H1 (cell line): ENCODE results near the gene MDM4. TPM values are rescaled to one million over a fixed set of nuclear protein-coding genes. Genes with fewer than 3 reads are reported as not detected.

ENCODE experiments used
- CTCF ChIA-PET: fragments of 300-600 bp; sonication (Branson Sonifier 250); formaldehyde crosslinking; loops from one replicate; lab custom pipeline; 2021; ENCODE audit not compliant: partially characterized antibody; lab: Charles Lee
- POLR2A ChIA-PET: fragments of 300-600 bp; sonication (Branson Sonifier 250); formaldehyde crosslinking; loops from one replicate; lab custom pipeline; 2021; ENCODE audit warnings: inconsistent platforms; ENCODE audit not compliant: partially characterized antibody; lab: Charles Lee
- DNase-seq, 2 experiments: peaks; one replicate each; pipeline versions ENCODE4 v3.0.0 to v3.0.0-alpha.2; 2010 to 2022; ENCODE audit warnings: low spot score in 2 of 2, low read depth in 1 of 2, mixed read lengths in 1 of 2
- FAIRE-seq: peaks from 2 replicates; lab custom pipeline; 2011; peaks lifted over from hg19 to GRCh38; lab: Jason Lieb, UNC
- H2AFZ ChIP-seq: 2 replicates; pipeline ENCODE4 v1.8.1; 2012; ENCODE audit warnings: low read length, inconsistent platforms
- H2AK5ac ChIP-seq: 2 replicates; pipeline ENCODE4 v1.6.1; 2013; ENCODE audit warnings: low read depth, low read length
- H2BK120ac ChIP-seq: replicated peaks from 2 replicates; pipeline ENCODE3; 2013; ENCODE audit warnings: low read depth, low read length, inconsistent platforms
- H2BK12ac ChIP-seq: 2 replicates; pipeline ENCODE4 v1.6.1; 2013; ENCODE audit warnings: low read depth, low read length
- H2BK15ac ChIP-seq: 2 replicates; pipeline ENCODE4 v1.6.1; 2013; ENCODE audit warnings: low read length
- H2BK20ac ChIP-seq: 2 replicates; pipeline ENCODE4 v1.6.1; 2013; ENCODE audit warnings: low read length
- H2BK5ac ChIP-seq: 2 replicates; pipeline ENCODE4 v1.6.1; 2013; ENCODE audit warnings: low read depth, low read length
- H3K14ac ChIP-seq: 2 replicates; pipeline ENCODE4 v1.6.1; 2013; ENCODE audit warnings: inconsistent platforms; ENCODE audit not compliant: insufficient read length
- H3K18ac ChIP-seq: 2 replicates; pipeline ENCODE4 v1.6.1; 2013; ENCODE audit warnings: low read length; ENCODE audit errors: extremely low read depth
- H3K23ac ChIP-seq: 2 replicates; pipeline ENCODE4 v1.6.1; 2013; ENCODE audit warnings: inconsistent platforms; ENCODE audit not compliant: insufficient read length
- H3K23me2 ChIP-seq: 2 replicates; pipeline ENCODE4 v1.6.1; 2013; ENCODE audit warnings: low read depth, low read length
- H3K27ac ChIP-seq: 2 replicates; pipeline ENCODE4 v1.6.1; 2011; ENCODE audit warnings: low read depth, low read length, inconsistent platforms
- H3K27me3 ChIP-seq, 4 experiments: replicated peaks in 1 of 4; 1 replicate in 1 of 4; 2 replicates in 3 of 4; pipeline versions ENCODE4 v1.6.1 to v1.8.1; 2011 to 2013; ENCODE audit warnings: low read length in 3 of 4, mild to moderate bottlenecking in 3 of 4, inconsistent platforms in 2 of 4, mixed read lengths in 2 of 4, moderate library complexity in 1 of 4; ENCODE audit not compliant: control insufficient read depth in 3 of 4, insufficient read depth in 3 of 4; ENCODE audit errors: extremely low read depth in 1 of 4
- H3K36me3 ChIP-seq, 4 experiments: 2 replicates each; pipeline versions ENCODE4 v1.6.1 to v1.8.1; 2011 to 2013; ENCODE audit warnings: mild to moderate bottlenecking in 4 of 4, low read length in 3 of 4, moderate library complexity in 2 of 4, control low read depth in 1 of 4, inconsistent platforms in 1 of 4; ENCODE audit not compliant: insufficient read depth in 4 of 4, control insufficient read depth in 2 of 4
- H3K4ac ChIP-seq: replicated peaks from 2 replicates; pipeline ENCODE3; 2013; ENCODE audit warnings: low read length, low read depth, mixed read lengths, inconsistent platforms; ENCODE audit not compliant: insufficient read length
- H3K4me1 ChIP-seq, 4 experiments: replicated peaks in 1 of 4; 1 replicate in 1 of 4; 2 replicates in 3 of 4; pipeline versions ENCODE4 v1.6.1 to v1.8.1; 2011 to 2013; ENCODE audit warnings: low read length in 3 of 4, inconsistent platforms in 2 of 4, mixed read lengths in 1 of 4; ENCODE audit not compliant: insufficient read depth in 4 of 4, control insufficient read depth in 3 of 4
- H3K4me2 ChIP-seq, 2 experiments: 2 replicates each; pipeline versions ENCODE4 v1.6.1 to v1.8.1; 2011 to 2013; ENCODE audit warnings: low read depth in 2 of 2, low read length in 2 of 2, control low read depth in 1 of 2, inconsistent platforms in 1 of 2, mild to moderate bottlenecking in 1 of 2; ENCODE audit not compliant: insufficient read depth in 1 of 2
- H3K4me3 ChIP-seq, 4 experiments: fragments of 200-600, 300-600 bp in 1 of 4; sonication (generic), shearing (Covaris generic), sonication (Bioruptor Twin) in 1 of 4; 2 replicates each; pipeline versions ENCODE4 v1.5.1 to v1.8.1; 2011 to 2016; ENCODE audit warnings: low read length in 4 of 4, low read depth in 3 of 4, control low read depth in 2 of 4, inconsistent platforms in 2 of 4, mild to moderate bottlenecking in 2 of 4, mixed read lengths in 1 of 4, moderate library complexity in 1 of 4; ENCODE audit not compliant: insufficient read depth in 2 of 4; ENCODE audit errors: extremely low read depth in 1 of 4
- H3K56ac ChIP-seq: replicated peaks from 2 replicates; pipeline ENCODE3; 2013; ENCODE audit warnings: low read depth, mild to moderate bottlenecking, mixed read lengths, low read length, inconsistent platforms; ENCODE audit not compliant: insufficient read length
- H3K79me1 ChIP-seq: 2 replicates; pipeline ENCODE4 v1.6.1; 2013; ENCODE audit warnings: low read depth, low read length, control low read depth
- H3K79me2 ChIP-seq, 2 experiments: 2 replicates each; pipeline versions ENCODE4 v1.6.1 to v1.8.1; 2012 to 2013; ENCODE audit warnings: low read length in 2 of 2, mild to moderate bottlenecking in 2 of 2, inconsistent platforms in 1 of 2; ENCODE audit not compliant: insufficient read depth in 2 of 2, control insufficient read depth in 1 of 2
- H3K9ac ChIP-seq, 4 experiments: replicated peaks in 1 of 4; 1 replicate in 1 of 4; 2 replicates in 3 of 4; pipeline versions ENCODE4 v1.6.1 to v1.8.1; 2011 to 2013; ENCODE audit warnings: low read depth in 3 of 4, low read length in 3 of 4, control low read depth in 2 of 4, mild to moderate bottlenecking in 2 of 4, moderate library complexity in 2 of 4, inconsistent platforms in 1 of 4; ENCODE audit errors: extremely low read depth in 1 of 4
- H3K9me3 ChIP-seq, 2 experiments: 2 replicates each; pipeline versions ENCODE4 v1.6.1 to v1.8.1; 2012 to 2013; ENCODE audit warnings: mild to moderate bottlenecking in 2 of 2, moderate library complexity in 2 of 2, control low read depth in 1 of 2, inconsistent platforms in 1 of 2, low read depth in 1 of 2, low read length in 1 of 2, mixed read lengths in 1 of 2; ENCODE audit not compliant: insufficient read depth in 2 of 2
- H4K20me1 ChIP-seq, 2 experiments: replicated peaks in 1 of 2; 2 replicates each; pipeline versions ENCODE3 to v1.8.1; 2011 to 2013; ENCODE audit warnings: inconsistent platforms in 2 of 2, low read length in 2 of 2, mild to moderate bottlenecking in 1 of 2; ENCODE audit not compliant: insufficient read depth in 2 of 2, control insufficient read depth in 1 of 2
- H4K5ac ChIP-seq: 2 replicates; pipeline ENCODE4 v1.6.1; 2013; ENCODE audit warnings: low read length, low read depth, mixed read lengths, inconsistent platforms; ENCODE audit not compliant: insufficient read length
- H4K8ac ChIP-seq: 2 replicates; pipeline ENCODE4 v1.8.0; 2013; ENCODE audit warnings: mild to moderate bottlenecking, moderate library complexity, low read length, inconsistent platforms; ENCODE audit not compliant: insufficient read depth; ENCODE audit errors: extremely low read depth
- H4K91ac ChIP-seq: replicated peaks from 2 replicates; pipeline ENCODE3; 2013; ENCODE audit warnings: low read length, mixed read lengths, inconsistent platforms; ENCODE audit not compliant: insufficient read length
- BRCA1 ChIP-seq: IDR thresholded peaks from 2 replicates; pipeline ENCODE4 v1.6.1; 2012; ENCODE audit warnings: low read depth, low read length, improper control_type of control experiment
- CREB1 ChIP-seq: IDR thresholded peaks from 2 replicates; pipeline ENCODE4 v1.6.1; 2012; ENCODE audit warnings: inconsistent platforms
- HDAC6 ChIP-seq: IDR thresholded peaks from one replicate; pipeline ENCODE4 v1.7.1; 2012; ENCODE audit warnings: low read depth, mild to moderate bottlenecking, inconsistent platforms, low read length, moderate library complexity
- RAD21 ChIP-seq, 2 experiments: IDR thresholded peaks in 1 of 2; conservative IDR thresholded peaks in 1 of 2; 2 replicates each; pipeline ENCODE4 v1.6.1; 2011; ENCODE audit warnings: low read depth in 2 of 2, low read length in 2 of 2, improper control_type of control experiment in 1 of 2, inconsistent platforms in 1 of 2, mild to moderate bottlenecking in 1 of 2, moderate library complexity in 1 of 2
- SIRT6 ChIP-seq: IDR thresholded peaks from one replicate; pipeline ENCODE4 v1.7.1; 2012; ENCODE audit warnings: low read length, inconsistent platforms
- WGBS, 2 experiments: shearing (Covaris generic) in 1 of 2; methylation state at CpG; one replicate each; pipeline versions ENCODE4 v1.1.6 to v1.1.7; 2013 to 2015; ENCODE audit warnings: low lambda C conversion rate in 2 of 2, mixed read lengths in 2 of 2, inconsistent platforms in 1 of 2, low coverage in 1 of 2, missing lambda C conversion rate in 1 of 2; ENCODE audit not compliant: insufficient replicate concordance in 2 of 2, insufficient coverage in 1 of 2, insufficient read length in 1 of 2; ENCODE audit errors: extremely low coverage in 1 of 2, missing lambda C conversion rate in 1 of 2; 5-methylcytosine and 5-hydroxymethylcytosine counted together
- polyA plus RNA-seq, 7 experiments: library from polyadenylated mRNA; depleted of rRNA in 3 of 7; stranded (reverse) in 5 of 7; unstranded in 2 of 7; fragments of >200 nt in 5 of 7; fragments of 200-250 nt in 2 of 7; gene quantifications; 1 replicate in 5 of 7; 2 replicates in 1 of 7; 4 replicates in 1 of 7; pipeline versions ENCODE4 v1.2.1 to v1.2.3, GENCODE V29; 2011 to 2013; ENCODE audit warnings: missing spikeins in 2 of 7, mixed read lengths in 2 of 7
- total RNA-seq: library from RNA; stranded (reverse); fragmentation: NEBNext Ultra II Directional; extraction: Animal tissue kit (Norgen Biotek cat#: 25700); gene quantifications from 2 replicates; pipeline ENCODE4 v1.2.1, GENCODE V29; 2021
- TF ChIP-seq, protein P1 (sequence below), 3 experiments: IDR thresholded peaks; 1 replicate in 2 of 3; 2 replicates in 1 of 3; pipeline versions ENCODE4 v1.5.1 to v1.6.1; 2011; ENCODE audit warnings: low read length in 3 of 3, mild to moderate bottlenecking in 3 of 3, inconsistent platforms in 2 of 3, low read depth in 1 of 3, moderate library complexity in 1 of 3; ENCODE audit not compliant: insufficient read depth in 1 of 3; ENCODE audit errors: control extremely low read depth in 1 of 3
- TF ChIP-seq, protein P2 (sequence below): IDR thresholded peaks from 2 replicates; pipeline ENCODE4 v1.6.1; 2011; ENCODE audit warnings: low read length, improper control_type of control experiment

Gene MDM4
- total and polyA plus RNA-seq, 2 of the 8 experiments (the other 6 are each of a cell fraction or from before 2014, with no cell fraction given) = 10.8 to 84.9 TPM

DNA sequence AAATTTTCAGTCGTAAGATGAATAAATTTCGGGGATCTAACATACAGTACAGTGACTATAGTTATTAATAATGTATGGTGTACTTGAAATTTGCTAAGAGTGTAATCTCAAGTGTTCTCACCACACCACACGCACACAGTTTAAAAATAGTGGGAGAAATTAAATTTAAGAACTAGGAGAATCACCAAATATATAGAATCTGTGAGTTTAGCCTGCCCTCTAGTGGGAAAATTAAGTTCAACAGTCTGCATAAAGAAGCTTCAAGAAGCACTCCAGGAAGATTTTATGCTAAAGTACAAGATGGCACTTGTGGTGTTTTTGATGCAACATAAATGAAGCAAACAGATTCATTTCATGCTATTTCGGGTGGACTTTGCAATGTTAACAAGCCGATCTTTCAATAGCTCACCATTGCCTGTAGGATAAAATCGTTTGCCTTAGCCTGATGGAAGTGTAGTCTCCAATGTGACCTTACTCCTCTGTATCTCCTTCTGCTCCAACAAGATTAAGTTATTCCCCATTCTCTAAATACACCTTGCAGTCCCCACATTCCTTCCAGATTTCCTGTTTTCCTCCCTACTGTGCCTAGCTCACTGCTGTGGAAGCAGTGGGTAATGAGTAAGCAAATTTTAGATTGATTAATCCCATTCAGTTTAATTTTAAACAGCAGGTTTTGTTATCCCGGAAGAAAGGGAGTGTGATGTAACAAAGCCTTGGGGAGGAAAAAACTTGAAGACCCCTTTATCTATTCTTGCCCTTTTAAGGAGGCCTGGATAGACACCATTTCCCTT lies 12.9 kb upstream of the MDM4 start:
- H2BK15ac ChIP-seq = no peak overlapping the region
- no peak overlapping the region for H2BK20ac ChIP-seq
- TF ChIP-seq RAD21 (IDR thresholded peaks at IDR 0.05 in 1 of 2, conservative IDR thresholded peaks at IDR 0.05 in 1 of 2; ENCODE audit: low read depth in 2 of 2, low read length in 2 of 2) (peak; percentile 88 to 90), HDAC6 (no peak), BRCA1 (no peak), SIRT6 (no peak), CREB1 (no peak)
- TF ChIP-seq, protein P1, sequence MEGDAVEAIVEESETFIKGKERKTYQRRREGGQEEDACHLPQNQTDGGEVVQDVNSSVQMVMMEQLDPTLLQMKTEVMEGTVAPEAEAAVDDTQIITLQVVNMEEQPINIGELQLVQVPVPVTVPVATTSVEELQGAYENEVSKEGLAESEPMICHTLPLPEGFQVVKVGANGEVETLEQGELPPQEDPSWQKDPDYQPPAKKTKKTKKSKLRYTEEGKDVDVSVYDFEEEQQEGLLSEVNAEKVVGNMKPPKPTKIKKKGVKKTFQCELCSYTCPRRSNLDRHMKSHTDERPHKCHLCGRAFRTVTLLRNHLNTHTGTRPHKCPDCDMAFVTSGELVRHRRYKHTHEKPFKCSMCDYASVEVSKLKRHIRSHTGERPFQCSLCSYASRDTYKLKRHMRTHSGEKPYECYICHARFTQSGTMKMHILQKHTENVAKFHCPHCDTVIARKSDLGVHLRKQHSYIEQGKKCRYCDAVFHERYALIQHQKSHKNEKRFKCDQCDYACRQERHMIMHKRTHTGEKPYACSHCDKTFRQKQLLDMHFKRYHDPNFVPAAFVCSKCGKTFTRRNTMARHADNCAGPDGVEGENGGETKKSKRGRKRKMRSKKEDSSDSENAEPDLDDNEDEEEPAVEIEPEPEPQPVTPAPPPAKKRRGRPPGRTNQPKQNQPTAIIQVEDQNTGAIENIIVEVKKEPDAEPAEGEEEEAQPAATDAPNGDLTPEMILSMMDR (IDR thresholded peaks at IDR 0.05; ENCODE audit: control extremely low read depth in 1 of 3, insufficient read depth in 1 of 3, low read depth in 1 of 3, low read length in 3 of 3) = peak in 2 of 3 experiments; percentile 58 to 64; a peak in 2 of 4 replicates
- TF ChIP-seq, protein P2, sequence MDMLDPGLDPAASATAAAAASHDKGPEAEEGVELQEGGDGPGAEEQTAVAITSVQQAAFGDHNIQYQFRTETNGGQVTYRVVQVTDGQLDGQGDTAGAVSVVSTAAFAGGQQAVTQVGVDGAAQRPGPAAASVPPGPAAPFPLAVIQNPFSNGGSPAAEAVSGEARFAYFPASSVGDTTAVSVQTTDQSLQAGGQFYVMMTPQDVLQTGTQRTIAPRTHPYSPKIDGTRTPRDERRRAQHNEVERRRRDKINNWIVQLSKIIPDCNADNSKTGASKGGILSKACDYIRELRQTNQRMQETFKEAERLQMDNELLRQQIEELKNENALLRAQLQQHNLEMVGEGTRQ = no peak
- no peaks in the 10 kb centered on the region for H3K79me2 ChIP-seq
- no peak overlapping the region for H2BK5ac ChIP-seq
- no peak overlapping the region for H2AK5ac ChIP-seq
- no peak overlapping the region for H4K5ac ChIP-seq
- H4K8ac ChIP-seq = no peak overlapping the region
- H2BK120ac ChIP-seq = no peak overlapping the region
- WGBS, 2 experiments = 31% methylated on average over 7 of the region's 7 CpGs; no CpG with 5 or more reads in 1 of the 2 experiments
- no peak for FAIRE-seq
- 0 out of 4 replicates have a peak overlapping the region, but pooled peaks of 1 of the 2 experiments have one; percentile 10 for H3K4me2 ChIP-seq
- CTCF ChIA-PET = interaction anchor here (0.6 to 49.0 kb wide), 29 partner anchors 10 to 349 kb away, joined by 3 to 2124 read pairs (median 4); partner anchors contain the start of genes LRRN2, MDM4 and PIK3C2B
- no peaks in the 10 kb centered on the region for H3K27me3 ChIP-seq
- H3K36me3 ChIP-seq = no peaks in the 10 kb centered on the region
- H3K9ac ChIP-seq = no peak overlapping the region
- H3K23ac ChIP-seq = no peak overlapping the region
- no peak overlapping the region for H3K14ac ChIP-seq
- H3K27ac ChIP-seq = no peak overlapping the region
- no peak overlapping the region for H3K18ac ChIP-seq
- H3K23me2 ChIP-seq = peaks cover 2% of the 10 kb centered on the region; the same call in 1 of the 2 replicates
- H3K4ac ChIP-seq = no peak overlapping the region
- DNase-seq = no peak
- no peak overlapping the region for H2BK12ac ChIP-seq
- peak overlapping the region; percentile 82 for H2AFZ ChIP-seq
- no peak overlapping the region for H3K4me3 ChIP-seq
- no peak overlapping the region for H4K91ac ChIP-seq
- POLR2A ChIA-PET = interaction anchor here (0.8 to 1.8 kb wide), 10 partner anchors 10 to 105 kb away, joined by 3 to 15 read pairs (median 4); partner anchors contain the start of genes MDM4 and PIK3C2B
- H3K79me1 ChIP-seq = no peaks in the 10 kb centered on the region
- no peak overlapping the region for H3K56ac ChIP-seq
- H3K9me3 ChIP-seq = no peaks in the 10 kb centered on the region
- H3K4me1 ChIP-seq = peaks cover 0 to 2% (median 0%) of the 10 kb centered on the region in 4 experiments; a peak in 1 of 7 replicates
- H4K20me1 ChIP-seq = peaks cover 0 to 2% of the 10 kb centered on the region in 2 experiments
